H1 (cell line): ENCODE data around the gene HERC3.

Experiments used
- CTCF ChIP-seq, 3 experiments: IDR thresholded peaks; 1 replicate in 2 of 3; 2 replicates in 1 of 3; pipeline versions ENCODE4 v1.5.1 to v1.6.1; 2011; ENCODE audit warnings: low read length in 3 of 3, mild to moderate bottlenecking in 3 of 3, inconsistent platforms in 2 of 3, low read depth in 1 of 3, moderate library complexity in 1 of 3; ENCODE audit not compliant: insufficient read depth in 1 of 3; ENCODE audit errors: control extremely low read depth in 1 of 3
- POLR2A ChIP-seq, 2 experiments: IDR thresholded peaks; 1 replicate in 1 of 2; 2 replicates in 1 of 2; pipeline ENCODE4 v1.6.1; 2011; ENCODE audit warnings: low read depth in 2 of 2, low read length in 2 of 2, mild to moderate bottlenecking in 2 of 2; ENCODE audit errors: control extremely low read depth in 1 of 2
- POLR2AphosphoS5 ChIP-seq: IDR thresholded peaks from 2 replicates; pipeline ENCODE4 v1.6.1; 2011; ENCODE audit warnings: low read depth, low read length
- TCF12 ChIP-seq: IDR thresholded peaks from 2 replicates; pipeline ENCODE4 v1.6.1; 2011; ENCODE audit warnings: low read depth, mild to moderate bottlenecking, low read length

GRCh38 chr4:88722828-88723227 is 130.5 kb downstream of the HERC3 start:
- TF ChIP-seq TCF12 (no peak), POLR2A (IDR thresholded peaks at IDR 0.05; ENCODE audit: control extremely low read depth in 1 of 2, low read depth in 2 of 2, low read length in 2 of 2) (no peak), CTCF (IDR thresholded peaks at IDR 0.05; ENCODE audit: control extremely low read depth in 1 of 3, insufficient read depth in 1 of 3, low read depth in 1 of 3, low read length in 3 of 3) (no peak), POLR2AphosphoS5 (no peak)
